HG03066 (cell line): ENCODE measurements around the gene PHACTR1.

Experiments used
- ATAC-seq: cut with Tn5 transposase; IDR thresholded peaks from one replicate; pipeline ENCODE4 v1.9.1; 2021; ENCODE audit warnings: low read depth; ENCODE audit not compliant: unreplicated experiment

Gene PHACTR1

GRCh38 chr6:12800120-12800519, 83.6 kb downstream of the PHACTR1 start:
- no peak for ATAC-seq

DNA sequence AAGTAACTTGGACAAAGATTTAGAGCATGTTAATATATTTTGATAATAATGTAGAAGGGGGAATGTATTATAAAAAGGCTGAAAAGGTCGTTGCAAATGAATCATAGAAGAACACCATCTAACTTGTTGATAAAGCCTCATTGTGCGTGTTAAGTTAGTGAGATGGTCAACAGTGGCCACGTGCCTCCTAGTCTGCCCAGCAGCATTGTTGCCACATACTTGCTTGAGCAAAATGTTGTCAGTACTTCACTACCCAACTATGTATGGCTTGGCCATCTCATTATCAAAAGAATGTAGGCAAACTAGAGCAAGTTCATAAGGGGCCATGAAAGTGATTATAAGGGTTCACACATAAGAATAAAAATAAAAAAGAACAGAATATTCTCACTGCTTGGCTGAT, 84.6 kb downstream of the PHACTR1 start:
- no peak for ATAC-seq

DNA sequence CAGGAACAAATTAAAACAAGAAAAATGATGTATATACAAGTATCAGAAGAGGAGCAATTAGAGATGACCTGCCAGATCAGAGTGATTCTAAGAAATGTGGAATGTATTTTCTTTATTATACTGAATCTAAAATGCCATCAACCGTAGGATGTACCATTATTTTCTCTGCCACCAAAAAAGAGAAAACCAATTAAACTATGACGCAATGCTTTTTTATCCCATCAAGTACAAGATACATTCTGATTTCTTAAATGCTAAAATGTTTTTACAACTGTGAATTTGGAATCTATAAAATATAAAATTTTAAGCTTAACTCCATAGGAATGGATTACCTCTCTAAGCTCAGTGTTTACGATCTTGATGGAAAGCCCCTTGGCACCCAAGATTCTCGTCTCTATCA, 85.9 kb downstream of the PHACTR1 start:
- ATAC-seq, result no peak

DNA sequence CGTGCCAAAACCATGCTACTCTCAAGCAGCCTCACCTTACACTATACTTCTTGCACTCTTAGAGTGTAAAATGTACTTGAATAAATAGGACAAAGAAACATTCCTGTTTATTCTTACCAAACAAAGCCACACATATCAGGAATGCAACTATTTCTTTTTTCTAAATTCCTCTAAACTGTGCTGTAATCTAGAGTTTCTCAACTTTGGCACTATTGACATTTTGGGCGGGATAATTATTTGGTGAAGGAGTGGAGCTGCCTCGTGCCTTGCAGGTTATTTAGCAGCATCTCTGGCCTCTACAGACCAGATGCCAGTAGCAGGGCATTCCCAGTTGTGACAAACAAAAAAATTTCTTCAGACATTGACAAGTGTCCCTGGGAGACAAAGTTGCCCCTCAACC, 86.9 kb downstream of the PHACTR1 start:
- no peak for ATAC-seq

- ATAC-seq, result no peak
Measured at GRCh38 chr6:12804952-12805645, 88.5 kb downstream of the PHACTR1 start.

- no peak for ATAC-seq
Measured at GRCh38 chr6:12806136-12806535, 89.6 kb downstream of the PHACTR1 start.

DNA sequence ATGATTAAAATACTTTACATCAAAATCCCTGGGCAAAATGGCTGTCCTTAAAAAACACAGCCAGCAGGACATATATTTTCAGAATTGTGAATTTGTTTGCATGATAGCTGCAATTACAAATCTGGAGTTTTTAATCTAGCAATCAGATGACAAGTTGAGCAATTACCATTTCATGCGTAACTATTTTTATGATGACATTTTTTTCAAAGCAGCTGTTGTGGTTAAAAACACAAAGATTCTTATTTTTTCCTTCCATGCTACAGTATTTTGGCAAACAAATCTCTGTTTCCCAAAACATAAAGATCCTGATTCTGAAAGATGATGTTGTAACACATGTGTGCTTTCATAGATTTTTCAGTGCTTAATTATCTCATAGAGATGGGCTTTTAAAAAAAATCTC, 90.2 kb downstream of the PHACTR1 start:
- ATAC-seq, result no peak

DNA sequence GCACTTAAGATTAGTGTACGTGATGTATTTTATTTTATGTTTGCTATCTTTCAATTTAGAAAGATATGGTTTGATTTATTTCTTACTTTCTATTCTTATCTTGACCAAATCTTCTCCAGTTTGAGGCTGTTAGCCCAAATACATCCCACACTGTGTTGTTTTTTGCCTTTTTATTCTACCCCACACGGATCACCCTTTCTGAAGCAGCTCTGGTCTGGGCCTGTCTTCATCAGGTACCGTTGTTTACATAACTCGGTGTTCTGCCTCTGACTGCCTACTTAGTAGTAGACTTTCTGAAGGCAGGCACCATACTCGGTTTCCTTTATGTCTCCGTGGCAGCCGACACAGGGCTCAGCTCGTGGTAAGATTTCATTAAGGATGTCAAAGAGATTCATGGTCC, 95.0 kb downstream of the PHACTR1 start:
- ATAC-seq, result no peak

GRCh38 chr6:12813321-12813720, 96.8 kb downstream of the PHACTR1 start:
- no peak for ATAC-seq

- ATAC-seq, result no peak
Measured at GRCh38 chr6:12814015-12814414, 97.4 kb downstream of the PHACTR1 start.

DNA sequence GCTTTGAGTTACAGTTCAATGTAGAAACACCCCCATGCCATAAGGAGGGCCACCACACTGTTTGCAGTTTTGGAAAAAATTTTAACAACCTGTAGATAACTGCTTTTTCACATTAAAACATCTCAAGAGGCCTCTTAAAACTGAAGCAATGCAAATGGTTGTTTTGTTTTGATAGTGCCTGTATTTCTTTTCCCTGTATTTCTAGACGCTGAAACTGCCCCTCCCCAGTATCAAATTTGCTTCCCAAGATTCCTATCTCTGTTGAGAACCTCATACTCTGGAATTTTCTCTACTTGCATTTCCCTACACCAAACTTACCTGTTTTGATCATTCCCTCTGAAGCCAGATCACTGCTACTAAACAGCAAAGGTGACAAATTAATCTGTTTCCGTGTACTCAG, 98.5 kb downstream of the PHACTR1 start:
- no peak for ATAC-seq

- no peak for ATAC-seq
Measured at GRCh38 chr6:12815884-12816600, 99.5 kb downstream of the PHACTR1 start.

GRCh38 chr6:12818324-12818723, 101.8 kb downstream of the PHACTR1 start:
- ATAC-seq, result no peak

GRCh38 chr6:12823847-12824246, 107.3 kb downstream of the PHACTR1 start:
- ATAC-seq, result no peak

DNA sequence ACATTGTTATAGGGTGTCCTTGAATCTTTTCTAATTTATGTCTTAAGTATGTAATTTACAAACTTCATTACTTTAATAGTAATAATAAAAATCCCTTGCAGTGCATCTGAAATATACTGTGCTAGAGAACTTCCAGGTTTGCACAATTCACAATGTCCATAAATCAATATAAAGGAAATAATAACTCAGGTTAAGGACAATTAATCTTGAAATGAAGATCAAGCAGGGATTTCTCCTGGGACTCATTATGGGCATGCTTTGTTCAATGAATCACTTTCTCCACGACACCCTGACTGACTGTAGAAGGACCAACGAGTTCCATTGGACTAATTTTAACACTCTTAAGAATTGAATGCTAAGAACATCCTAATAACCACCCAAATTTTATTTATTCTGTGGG, 110.0 kb downstream of the PHACTR1 start:
- no peak for ATAC-seq

GRCh38 chr6:12827921-12828320, 111.4 kb downstream of the PHACTR1 start:
- no peak for ATAC-seq

GRCh38 chr6:12832226-12832735, 115.7 kb downstream of the PHACTR1 start:
- no peak for ATAC-seq

DNA sequence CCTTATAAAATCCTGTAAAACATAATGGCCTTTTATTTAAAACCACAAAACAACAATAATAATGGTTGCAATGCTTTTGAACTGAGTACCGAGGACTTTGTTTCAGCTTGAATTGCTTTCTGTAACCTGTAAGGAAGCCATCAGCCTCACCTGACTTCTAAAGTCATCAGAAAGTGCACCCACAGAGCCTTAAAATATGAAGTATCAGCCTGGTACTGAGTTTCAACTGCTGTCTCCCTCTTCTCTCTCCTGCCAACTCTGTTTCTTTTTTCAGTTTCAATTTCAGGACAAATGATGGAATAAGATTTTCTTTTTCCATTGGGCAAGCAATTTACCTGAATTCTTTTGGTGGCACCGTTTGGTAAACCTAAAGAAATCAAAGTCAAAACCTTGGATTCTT, 119.4 kb downstream of the PHACTR1 start:
- no peak for ATAC-seq

- no peak for ATAC-seq
Measured at GRCh38 chr6:12841619-12842018, 125.1 kb downstream of the PHACTR1 start.

DNA sequence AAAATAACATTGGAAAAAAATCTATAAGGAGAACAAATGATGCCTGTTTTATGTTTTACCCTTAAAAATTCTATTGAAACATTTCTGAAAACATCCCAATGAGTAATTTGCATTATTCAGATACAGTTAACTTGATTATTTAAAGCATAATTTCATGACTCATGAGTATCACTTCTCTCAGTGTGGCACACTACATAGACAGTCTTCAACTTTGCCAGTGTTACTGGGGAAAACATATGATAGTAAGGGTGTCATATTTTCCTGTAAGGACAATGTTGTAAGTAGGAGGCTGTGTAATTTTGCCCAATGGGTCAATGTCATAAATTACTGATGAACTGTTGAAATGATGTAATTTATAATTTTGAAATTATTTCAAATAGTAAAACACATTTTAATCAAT, 125.5 kb downstream of the PHACTR1 start:
- ATAC-seq, result no peak

- no peak for ATAC-seq
Measured at GRCh38 chr6:12842658-12843057, 126.1 kb downstream of the PHACTR1 start.
